ENCODE data around the gene ISLR.

Gene ISLR

DNA sequence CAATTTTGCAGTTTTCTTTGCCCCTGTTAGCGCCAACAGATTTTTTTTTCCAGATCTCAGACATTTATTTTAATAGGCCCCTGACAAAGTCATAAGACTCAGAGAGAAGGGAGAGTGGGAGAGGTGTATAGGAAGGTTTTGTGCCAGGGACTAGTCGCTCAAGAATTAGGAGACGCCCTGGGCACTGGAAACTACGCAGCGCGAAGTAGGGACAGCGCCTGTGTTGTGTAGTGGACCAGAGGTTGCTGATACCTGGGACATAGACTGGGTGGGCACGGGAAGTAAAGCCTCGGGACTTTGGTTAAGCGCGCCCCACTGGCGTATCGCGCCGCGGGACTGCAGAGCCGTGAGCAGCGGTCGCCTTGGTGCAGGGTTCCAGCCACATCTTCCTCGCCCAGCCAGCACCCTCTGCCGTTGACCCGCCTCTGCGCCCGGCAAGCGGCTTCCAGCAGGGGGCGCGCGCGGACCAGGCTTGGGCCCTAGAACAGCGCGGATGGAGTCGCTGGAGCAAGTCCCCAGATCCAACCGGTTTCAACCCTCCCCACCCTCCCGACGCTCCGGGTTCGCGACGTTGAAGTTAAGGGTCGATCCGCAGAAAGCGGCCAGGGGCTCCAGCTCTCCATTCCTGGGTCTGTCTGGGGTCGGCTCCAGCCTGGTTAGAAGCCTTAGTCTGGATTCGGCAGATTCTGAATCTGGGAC lies 46.1 kb upstream of the ISLR start (continued):
- peak; percentile 79; the same call in 1 of the 2 replicates for TF ChIP-seq ZNF391 (tag by site-specific recombination; IDR thresholded peaks at IDR 0.05; ENCODE audit: borderline replicate concordance, low read depth)
- TF ChIP-seq, protein P1, sequence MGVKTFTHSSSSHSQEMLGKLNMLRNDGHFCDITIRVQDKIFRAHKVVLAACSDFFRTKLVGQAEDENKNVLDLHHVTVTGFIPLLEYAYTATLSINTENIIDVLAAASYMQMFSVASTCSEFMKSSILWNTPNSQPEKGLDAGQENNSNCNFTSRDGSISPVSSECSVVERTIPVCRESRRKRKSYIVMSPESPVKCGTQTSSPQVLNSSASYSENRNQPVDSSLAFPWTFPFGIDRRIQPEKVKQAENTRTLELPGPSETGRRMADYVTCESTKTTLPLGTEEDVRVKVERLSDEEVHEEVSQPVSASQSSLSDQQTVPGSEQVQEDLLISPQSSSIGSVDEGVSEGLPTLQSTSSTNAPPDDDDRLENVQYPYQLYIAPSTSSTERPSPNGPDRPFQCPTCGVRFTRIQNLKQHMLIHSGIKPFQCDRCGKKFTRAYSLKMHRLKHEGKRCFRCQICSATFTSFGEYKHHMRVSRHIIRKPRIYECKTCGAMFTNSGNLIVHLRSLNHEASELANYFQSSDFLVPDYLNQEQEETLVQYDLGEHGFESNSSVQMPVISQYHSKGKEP (tag by site-specific recombination; IDR thresholded peaks at IDR 0.05): peak; percentile 67; the same call in 1 of the 2 replicates
- peak; percentile 57 for TF ChIP-seq ZNF629 (tag by site-specific recombination; IDR thresholded peaks at IDR 0.05)
- TF ChIP-seq ZNF354C (tag by site-specific recombination; IDR thresholded peaks at IDR 0.05; ENCODE audit: borderline replicate concordance, low read depth): no peak
- TF ChIP-seq, protein P2, sequence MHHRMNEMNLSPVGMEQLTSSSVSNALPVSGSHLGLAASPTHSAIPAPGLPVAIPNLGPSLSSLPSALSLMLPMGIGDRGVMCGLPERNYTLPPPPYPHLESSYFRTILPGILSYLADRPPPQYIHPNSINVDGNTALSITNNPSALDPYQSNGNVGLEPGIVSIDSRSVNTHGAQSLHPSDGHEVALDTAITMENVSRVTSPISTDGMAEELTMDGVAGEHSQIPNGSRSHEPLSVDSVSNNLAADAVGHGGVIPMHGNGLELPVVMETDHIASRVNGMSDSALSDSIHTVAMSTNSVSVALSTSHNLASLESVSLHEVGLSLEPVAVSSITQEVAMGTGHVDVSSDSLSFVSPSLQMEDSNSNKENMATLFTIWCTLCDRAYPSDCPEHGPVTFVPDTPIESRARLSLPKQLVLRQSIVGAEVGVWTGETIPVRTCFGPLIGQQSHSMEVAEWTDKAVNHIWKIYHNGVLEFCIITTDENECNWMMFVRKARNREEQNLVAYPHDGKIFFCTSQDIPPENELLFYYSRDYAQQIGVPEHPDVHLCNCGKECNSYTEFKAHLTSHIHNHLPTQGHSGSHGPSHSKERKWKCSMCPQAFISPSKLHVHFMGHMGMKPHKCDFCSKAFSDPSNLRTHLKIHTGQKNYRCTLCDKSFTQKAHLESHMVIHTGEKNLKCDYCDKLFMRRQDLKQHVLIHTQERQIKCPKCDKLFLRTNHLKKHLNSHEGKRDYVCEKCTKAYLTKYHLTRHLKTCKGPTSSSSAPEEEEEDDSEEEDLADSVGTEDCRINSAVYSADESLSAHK (tag by site-specific recombination; IDR thresholded peaks at IDR 0.05): peak; percentile 91
- TF ChIP-seq KLF1 (tag by site-specific recombination; IDR thresholded peaks at IDR 0.05): no peak
- TF ChIP-seq, protein P3, sequence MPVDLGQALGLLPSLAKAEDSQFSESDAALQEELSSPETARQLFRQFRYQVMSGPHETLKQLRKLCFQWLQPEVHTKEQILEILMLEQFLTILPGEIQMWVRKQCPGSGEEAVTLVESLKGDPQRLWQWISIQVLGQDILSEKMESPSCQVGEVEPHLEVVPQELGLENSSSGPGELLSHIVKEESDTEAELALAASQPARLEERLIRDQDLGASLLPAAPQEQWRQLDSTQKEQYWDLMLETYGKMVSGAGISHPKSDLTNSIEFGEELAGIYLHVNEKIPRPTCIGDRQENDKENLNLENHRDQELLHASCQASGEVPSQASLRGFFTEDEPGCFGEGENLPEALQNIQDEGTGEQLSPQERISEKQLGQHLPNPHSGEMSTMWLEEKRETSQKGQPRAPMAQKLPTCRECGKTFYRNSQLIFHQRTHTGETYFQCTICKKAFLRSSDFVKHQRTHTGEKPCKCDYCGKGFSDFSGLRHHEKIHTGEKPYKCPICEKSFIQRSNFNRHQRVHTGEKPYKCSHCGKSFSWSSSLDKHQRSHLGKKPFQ (tag by site-specific recombination; IDR thresholded peaks at IDR 0.05): no peak
- TF ChIP-seq ZNF560 (tag by site-specific recombination; IDR thresholded peaks at IDR 0.05; ENCODE audit: borderline replicate concordance): no peak
- no peak for TF ChIP-seq ZNF707 (tag by site-specific recombination; IDR thresholded peaks at IDR 0.05)
- TF ChIP-seq, protein P4, sequence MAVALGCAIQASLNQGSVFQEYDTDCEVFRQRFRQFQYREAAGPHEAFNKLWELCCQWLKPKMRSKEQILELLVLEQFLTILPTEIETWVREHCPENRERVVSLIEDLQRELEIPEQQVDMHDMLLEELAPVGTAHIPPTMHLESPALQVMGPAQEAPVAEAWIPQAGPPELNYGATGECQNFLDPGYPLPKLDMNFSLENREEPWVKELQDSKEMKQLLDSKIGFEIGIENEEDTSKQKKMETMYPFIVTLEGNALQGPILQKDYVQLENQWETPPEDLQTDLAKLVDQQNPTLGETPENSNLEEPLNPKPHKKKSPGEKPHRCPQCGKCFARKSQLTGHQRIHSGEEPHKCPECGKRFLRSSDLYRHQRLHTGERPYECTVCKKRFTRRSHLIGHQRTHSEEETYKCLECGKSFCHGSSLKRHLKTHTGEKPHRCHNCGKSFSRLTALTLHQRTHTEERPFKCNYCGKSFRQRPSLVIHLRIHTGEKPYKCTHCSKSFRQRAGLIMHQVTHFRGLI (tag by site-specific recombination; IDR thresholded peaks at IDR 0.05): peak; percentile 77
- peak; percentile 85 for TF ChIP-seq ZEB2 (tag by site-specific recombination; IDR thresholded peaks at IDR 0.05)
- peak; percentile 92 for TF ChIP-seq ZNF660 (tag by site-specific recombination; IDR thresholded peaks at IDR 0.05)
- TF ChIP-seq ZNF175 (tag by site-specific recombination; IDR thresholded peaks at IDR 0.05): no peak
- TF ChIP-seq, protein P5, sequence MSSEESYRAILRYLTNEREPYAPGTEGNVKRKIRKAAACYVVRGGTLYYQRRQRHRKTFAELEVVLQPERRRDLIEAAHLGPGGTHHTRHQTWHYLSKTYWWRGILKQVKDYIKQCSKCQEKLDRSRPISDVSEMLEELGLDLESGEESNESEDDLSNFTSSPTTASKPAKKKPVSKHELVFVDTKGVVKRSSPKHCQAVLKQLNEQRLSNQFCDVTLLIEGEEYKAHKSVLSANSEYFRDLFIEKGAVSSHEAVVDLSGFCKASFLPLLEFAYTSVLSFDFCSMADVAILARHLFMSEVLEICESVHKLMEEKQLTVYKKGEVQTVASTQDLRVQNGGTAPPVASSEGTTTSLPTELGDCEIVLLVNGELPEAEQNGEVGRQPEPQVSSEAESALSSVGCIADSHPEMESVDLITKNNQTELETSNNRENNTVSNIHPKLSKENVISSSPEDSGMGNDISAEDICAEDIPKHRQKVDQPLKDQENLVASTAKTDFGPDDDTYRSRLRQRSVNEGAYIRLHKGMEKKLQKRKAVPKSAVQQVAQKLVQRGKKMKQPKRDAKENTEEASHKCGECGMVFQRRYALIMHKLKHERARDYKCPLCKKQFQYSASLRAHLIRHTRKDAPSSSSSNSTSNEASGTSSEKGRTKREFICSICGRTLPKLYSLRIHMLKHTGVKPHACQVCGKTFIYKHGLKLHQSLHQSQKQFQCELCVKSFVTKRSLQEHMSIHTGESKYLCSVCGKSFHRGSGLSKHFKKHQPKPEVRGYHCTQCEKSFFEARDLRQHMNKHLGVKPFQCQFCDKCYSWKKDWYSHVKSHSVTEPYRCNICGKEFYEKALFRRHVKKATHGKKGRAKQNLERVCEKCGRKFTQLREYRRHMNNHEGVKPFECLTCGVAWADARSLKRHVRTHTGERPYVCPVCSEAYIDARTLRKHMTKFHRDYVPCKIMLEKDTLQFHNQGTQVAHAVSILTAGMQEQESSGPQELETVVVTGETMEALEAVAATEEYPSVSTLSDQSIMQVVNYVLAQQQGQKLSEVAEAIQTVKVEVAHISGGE (tag by site-specific recombination; conservative IDR thresholded peaks at IDR 0.05; ENCODE audit: low read depth): peak; percentile 32; the same call in 1 of the 2 replicates
- no peak for TF ChIP-seq ZNF621 (tag by site-specific recombination; IDR thresholded peaks at IDR 0.05)
- TF ChIP-seq, protein P6, sequence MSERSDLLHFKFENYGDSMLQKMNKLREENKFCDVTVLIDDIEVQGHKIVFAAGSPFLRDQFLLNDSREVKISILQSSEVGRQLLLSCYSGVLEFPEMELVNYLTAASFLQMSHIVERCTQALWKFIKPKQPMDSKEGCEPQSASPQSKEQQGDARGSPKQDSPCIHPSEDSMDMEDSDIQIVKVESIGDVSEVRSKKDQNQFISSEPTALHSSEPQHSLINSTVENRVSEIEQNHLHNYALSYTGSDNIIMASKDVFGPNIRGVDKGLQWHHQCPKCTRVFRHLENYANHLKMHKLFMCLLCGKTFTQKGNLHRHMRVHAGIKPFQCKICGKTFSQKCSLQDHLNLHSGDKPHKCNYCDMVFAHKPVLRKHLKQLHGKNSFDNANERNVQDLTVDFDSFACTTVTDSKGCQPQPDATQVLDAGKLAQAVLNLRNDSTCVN (tag by site-specific recombination; optimal IDR thresholded peaks at IDR 0.05): peak; percentile 63
- TF ChIP-seq ZNF600 (tag by site-specific recombination; IDR thresholded peaks at IDR 0.05): peak; percentile 77; the same call in 1 of the 2 replicates
- TF ChIP-seq ZNF433 (tag by site-specific recombination; IDR thresholded peaks at IDR 0.05; ENCODE audit: low read depth): no peak
- peak; percentile 74 for TF ChIP-seq ZBTB48 (tag by site-specific recombination; IDR thresholded peaks at IDR 0.05)
- no peak for TF ChIP-seq ZNF133 (tag by site-specific recombination; IDR thresholded peaks at IDR 0.05)
- TF ChIP-seq ZNF132 (tag by site-specific recombination; IDR thresholded peaks at IDR 0.05; ENCODE audit: borderline replicate concordance): no peak
- TF ChIP-seq, protein P7, sequence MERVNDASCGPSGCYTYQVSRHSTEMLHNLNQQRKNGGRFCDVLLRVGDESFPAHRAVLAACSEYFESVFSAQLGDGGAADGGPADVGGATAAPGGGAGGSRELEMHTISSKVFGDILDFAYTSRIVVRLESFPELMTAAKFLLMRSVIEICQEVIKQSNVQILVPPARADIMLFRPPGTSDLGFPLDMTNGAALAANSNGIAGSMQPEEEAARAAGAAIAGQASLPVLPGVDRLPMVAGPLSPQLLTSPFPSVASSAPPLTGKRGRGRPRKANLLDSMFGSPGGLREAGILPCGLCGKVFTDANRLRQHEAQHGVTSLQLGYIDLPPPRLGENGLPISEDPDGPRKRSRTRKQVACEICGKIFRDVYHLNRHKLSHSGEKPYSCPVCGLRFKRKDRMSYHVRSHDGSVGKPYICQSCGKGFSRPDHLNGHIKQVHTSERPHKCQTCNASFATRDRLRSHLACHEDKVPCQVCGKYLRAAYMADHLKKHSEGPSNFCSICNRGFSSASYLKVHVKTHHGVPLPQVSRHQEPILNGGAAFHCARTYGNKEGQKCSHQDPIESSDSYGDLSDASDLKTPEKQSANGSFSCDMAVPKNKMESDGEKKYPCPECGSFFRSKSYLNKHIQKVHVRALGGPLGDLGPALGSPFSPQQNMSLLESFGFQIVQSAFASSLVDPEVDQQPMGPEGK (tag by site-specific recombination; IDR thresholded peaks at IDR 0.05): peak; percentile 83
- TF ChIP-seq, protein P8, sequence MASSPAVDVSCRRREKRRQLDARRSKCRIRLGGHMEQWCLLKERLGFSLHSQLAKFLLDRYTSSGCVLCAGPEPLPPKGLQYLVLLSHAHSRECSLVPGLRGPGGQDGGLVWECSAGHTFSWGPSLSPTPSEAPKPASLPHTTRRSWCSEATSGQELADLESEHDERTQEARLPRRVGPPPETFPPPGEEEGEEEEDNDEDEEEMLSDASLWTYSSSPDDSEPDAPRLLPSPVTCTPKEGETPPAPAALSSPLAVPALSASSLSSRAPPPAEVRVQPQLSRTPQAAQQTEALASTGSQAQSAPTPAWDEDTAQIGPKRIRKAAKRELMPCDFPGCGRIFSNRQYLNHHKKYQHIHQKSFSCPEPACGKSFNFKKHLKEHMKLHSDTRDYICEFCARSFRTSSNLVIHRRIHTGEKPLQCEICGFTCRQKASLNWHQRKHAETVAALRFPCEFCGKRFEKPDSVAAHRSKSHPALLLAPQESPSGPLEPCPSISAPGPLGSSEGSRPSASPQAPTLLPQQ (tag by site-specific recombination; IDR thresholded peaks at IDR 0.05): peak; percentile 76

Measured in HEK293 (cell line).